SIG-M5 treated with dmso at 0.1 percent for 504 hours (cell line): ENCODE data around the gene GOLGA6B.
"Not testable (repeated sequence)": the region's sequence is repeated elsewhere in the genome, so short reads cannot be mapped to it uniquely, and the experiment has no call there.

Experiments used
- DNase-seq: peaks from one replicate; lab custom pipeline; 2025; ENCODE audit not compliant: unreplicated experiment; lab: John Stamatoyannopoulos, UW

The GOLGA6B gene

DNA sequence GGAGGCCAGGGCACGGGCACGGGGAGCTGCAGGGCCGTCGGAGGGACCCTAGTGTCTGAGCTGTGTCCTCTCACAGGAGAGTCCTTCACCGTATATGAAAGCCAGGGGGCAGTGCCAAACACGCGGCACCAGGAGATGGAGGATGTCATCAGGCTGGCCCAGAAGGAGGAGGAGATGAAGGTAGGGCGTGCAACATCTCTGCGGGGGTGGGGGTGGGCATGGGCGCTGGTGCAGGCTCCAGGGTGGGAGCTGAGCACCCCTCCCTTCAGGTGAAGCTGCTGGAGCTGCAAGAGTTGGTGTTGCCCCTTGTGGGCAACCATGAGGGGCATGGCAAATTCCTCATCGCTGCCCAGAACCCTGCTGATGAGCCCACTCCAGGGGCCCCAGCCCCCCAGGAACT is 11.2 kb downstream of the GOLGA6B start:
- not testable (repeated sequence) for DNase-seq

DNA sequence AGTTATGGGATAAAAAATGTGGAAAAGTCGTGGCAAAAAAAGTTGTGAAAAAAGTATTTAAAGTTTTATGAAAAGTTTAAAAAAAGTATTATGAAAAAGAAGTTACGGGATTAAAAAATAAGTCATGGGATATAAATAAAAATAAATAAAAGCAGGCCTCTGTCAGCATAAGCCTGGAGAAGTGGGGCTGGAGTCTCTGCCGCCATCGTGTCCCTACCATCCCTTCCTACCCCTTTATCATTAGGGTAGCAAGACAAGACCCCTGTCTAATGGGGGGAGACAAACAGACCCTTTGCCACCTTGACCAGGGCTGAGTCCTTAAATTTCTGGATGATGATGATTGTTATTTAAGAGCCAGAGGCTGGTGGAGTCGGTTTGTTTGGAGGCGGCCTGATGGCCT is 15.3 kb downstream of the GOLGA6B start:
- not testable (repeated sequence) for DNase-seq

DNA sequence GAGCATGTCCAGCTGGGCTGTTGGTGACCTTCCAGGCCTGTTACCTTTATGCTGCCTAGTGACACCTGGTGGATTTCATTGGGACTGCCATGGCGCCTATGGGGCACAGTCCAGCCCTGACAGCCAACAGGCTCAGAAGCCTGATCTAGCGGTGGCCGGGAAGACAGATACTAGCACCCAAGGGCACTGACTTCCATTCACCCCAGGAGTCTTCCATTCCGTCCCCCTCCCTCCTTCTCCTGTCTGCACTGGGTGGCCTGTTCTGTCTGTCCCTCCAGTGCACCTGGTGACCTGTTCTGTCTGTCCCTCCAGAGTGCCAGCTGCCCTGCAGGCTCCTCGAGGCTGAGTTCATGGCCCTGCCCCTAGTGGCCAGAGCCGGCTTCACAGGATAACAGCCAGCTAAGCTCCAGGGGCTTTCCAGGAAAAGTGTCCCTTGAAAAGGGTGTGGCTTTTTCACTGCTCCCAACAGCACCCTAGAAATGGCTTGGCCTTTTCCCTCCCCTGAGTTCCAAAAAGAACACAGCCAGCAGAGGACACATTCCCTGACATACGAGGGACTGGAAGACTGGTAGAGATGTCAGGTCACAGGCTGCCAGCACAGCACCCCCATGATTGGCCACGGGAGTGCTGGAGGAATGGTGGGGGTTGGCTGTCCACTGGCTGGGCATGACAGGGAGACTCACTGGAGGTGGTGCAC is 16.3 kb downstream of the GOLGA6B start:
- not testable (repeated sequence) for DNase-seq

GRCh38 chr15:72671525-72671924 is 17.0 kb downstream of the GOLGA6B start:
- DNase-seq, result no peak

DNA sequence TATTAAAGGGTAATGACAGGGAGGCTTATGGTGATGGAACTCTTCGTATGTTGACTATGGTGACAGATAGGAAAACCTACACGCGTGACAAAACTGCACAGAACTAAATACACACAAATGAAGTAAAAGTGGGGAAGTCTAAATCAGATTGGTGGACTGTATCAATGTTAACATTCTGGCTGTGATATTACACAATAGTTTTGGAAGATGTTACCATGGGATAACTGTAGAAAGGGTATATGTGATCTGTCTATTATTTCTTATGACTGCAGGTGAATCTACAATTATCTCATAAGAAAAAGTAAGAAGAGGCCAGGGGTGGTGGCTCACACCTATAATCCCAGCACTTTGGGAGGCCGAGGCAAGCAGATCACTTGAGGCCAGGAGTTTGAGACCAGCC is 22.3 kb downstream of the GOLGA6B start:
- DNase-seq, result no peak

DNA sequence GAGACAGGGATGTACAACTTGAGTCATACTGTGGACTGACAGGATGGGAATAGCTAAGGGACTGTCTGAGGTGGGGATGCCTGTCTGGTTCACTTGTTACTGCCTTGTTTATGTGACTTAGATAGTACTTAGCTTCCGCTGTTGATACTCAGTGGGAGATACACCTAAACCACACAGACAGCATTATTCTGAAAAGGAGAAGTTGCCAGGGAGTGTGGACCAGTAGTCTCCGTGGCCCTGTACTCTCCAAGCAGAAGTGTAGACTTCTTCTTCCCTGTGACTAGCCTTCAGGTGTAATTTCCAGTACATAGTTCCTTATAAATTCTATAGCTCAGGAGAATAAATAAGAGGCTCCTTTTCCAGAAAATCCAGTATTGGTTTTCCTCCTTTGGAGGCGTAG is 26.4 kb downstream of the GOLGA6B start:
- DNase-seq, result no peak

- DNase-seq, result no peak
Measured at GRCh38 chr15:72682772-72683171, 28.3 kb downstream of the GOLGA6B start.

GRCh38 chr15:72685301-72685924 is 30.9 kb downstream of the GOLGA6B start:
- DNase-seq, result no peak

DNA sequence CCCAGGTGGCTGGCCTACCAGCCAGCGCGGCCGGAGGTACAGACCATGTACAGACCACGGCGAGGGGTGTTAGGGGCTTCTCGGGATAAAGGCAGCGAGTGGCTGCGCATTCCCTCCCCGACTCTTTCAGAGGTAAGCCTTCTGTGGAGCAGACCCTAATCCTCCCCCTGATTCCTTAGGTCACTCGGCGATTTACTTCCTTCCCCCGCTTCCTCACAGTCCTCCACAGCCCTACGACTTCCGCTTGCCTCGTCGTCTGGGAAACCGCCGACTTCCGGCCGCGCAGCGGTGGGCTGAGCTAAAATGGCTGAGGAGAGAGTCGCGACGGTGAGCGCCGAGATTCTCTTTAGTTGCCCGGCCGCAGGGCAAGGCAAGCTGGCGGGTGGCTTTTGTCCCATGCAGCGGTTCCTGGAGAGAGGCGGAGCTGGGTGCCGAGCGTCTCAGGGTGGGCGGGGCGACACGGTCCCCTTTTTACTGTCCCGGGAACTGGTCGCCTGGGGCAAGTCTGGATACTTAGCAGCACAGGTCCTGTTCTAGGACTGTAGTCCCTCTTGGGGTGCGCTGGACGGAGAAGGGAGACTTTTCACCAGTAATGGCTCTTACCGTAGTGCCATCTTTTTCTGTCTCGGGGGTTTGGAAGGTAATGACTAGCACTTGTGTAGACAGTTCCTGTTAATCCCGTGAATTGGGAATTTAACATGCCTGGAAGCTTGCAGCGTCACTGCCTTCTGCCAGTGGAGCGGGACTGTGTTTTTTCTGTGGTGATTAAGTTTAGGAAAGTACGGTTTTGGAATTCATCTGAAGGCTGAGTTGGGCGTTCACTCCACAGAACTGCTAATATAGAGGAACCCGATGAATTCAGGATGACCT is 31.7 kb downstream of the GOLGA6B start, which contains the start of the genes BBS4 and HIGD2B:
Gene BBS4 (plus strand): TSS at position 283 of the 870 bp plus-strand sequence. CDS start 21 bp downstream, at position 304.
Gene HIGD2B (minus strand): TSS at position 258 of the 870 bp plus-strand sequence. CDS start 9,808 bp downstream, outside the sequence.
- no peak for DNase-seq

GRCh38 chr15:72688697-72689096 is 34.2 kb downstream of the GOLGA6B start:
- no peak for DNase-seq

DNA sequence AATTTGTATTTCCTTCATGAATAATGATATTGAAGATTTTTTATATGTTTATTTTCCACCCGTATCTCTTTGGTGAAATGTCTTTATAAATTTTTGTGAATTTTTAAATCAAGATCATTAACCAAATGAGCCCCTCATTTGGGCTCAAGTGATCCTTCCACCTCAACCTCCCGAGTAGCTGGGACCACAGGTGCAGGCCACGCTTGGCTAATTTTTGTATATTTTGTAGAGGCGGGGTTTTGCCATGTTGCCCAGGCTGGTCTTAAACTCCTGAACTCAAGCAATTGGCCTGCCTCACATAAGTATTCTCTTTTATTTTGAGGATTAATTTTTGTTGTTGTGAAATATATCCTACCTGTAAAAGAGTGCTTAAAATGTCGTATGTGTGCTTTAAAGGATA is 36.4 kb downstream of the GOLGA6B start:
- no peak for DNase-seq

- no peak for DNase-seq
Measured at GRCh38 chr15:72698938-72699337, 44.4 kb downstream of the GOLGA6B start.

DNA sequence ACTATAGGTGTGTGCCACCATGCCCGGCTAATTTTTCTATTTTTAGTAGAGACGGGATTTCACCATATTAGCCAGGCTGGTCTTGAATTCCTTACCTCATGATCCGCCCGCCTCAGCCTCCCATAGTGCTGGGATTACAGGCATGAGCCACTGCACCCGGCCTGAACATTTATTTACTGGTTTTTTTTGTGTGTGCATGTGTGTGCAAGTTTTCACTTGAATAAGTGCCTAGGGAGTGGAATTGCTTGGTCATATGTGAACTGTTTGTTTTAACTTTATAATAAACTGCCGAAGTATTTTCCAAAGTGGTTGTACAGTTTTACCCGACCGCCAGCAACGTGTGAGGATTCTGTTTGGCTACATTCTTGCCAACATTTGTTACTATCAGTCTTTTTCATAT is 45.6 kb downstream of the GOLGA6B start:
- DNase-seq, result no peak

- DNase-seq, result no peak
Measured at GRCh38 chr15:72706266-72706665, 51.8 kb downstream of the GOLGA6B start.

DNA sequence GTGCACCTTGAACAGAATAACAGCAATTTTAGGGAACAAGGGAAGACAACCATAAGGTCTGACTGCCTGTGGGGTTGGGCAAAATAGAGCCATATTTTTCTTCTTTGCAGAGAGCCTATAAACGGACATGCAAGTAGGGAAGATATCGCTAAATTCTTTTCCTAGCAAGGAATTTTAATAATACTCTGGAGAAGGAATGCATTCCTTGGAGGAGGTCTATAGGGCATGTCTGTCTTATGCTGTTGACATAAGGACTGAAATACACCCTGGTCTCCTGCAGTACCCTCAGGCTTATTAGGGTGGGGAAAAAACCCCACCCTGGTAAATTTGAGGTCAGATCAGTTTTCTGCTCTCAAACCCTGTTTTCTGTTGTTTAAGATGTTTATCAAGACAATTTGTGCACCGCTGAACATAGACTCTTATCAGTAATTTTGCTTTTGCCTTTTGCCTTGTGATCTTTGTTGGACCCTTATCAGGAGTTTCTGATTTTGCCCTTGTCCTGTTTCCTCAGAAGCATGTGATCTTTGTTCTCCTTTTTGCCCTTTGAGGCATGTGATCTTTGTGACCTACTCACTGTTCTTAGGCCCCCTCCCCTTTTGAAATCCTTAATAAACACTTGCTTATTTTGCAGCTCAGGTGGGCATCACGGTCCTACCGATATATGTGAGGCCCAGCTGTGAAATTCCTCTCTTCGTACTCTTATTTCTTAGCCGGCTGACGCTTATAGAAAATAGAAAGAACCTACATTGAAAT is 54.2 kb downstream of the GOLGA6B start:
- DNase-seq, result not testable (repeated sequence)
